ENCODE results near the gene PRICKLE1.

Gene PRICKLE1

DNA sequence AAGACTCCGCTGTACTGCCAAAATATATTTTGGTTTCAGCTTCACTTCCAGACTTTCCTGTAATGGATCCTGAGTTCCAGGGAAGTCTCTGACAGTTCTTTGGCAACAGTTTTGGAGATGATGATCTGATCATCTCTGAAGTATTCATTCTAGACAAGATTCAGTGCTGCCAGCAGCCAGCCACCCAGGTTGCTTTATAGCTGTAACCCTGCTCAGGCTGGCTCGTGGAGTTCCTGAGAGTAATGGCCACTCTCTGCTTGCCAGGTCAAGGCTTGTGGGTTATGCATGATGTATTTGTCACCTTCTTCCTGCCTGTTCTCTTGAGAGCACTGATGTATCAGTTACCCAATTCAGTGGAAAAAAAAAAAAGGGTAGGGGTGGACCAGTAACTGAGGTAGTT, 139.3 kb downstream of the PRICKLE1 start:
- no peak for DNase-seq (ENCODE audit: low read depth in 2 of 2)

DNA sequence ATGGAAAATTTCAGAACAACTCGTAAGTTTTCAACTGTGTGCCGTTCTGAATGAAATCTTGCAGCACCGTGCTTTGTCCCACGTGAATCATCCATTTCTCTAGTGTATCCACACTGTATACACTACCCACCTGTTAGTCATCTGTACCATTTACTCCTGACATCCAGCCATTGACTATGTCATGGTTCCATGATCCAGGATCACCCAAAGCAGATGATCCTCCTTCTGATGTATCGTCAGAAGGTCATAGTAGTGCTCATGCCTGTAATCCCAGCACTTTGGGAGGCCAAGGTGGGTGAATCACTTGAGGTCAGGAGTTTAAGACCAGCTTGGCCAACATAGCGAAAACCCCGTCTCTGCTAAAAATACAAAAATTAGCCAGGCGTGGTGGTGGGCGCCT, 140.7 kb downstream of the PRICKLE1 start:
- DNase-seq (ENCODE audit: low read depth in 2 of 2), result no peak

DNA sequence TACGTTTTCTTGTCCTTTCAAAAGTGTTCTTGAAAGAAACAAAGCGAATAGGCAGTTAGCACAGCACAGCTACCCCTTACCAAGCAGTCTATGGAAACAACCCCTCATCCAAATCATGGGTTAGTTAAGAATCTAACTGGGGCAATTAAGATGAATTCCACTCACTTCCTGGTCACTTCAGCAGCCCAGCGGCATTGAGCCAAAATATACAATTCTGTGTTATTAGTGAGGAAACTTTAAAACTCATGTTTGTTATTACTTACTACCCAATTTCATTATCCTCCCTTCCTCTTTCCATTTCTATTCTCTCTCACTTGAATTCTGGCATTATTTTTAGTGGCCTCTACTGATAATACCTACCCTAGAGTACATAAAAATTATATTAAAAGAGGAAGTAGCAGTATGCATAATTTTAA, 142.2 kb downstream of the PRICKLE1 start:
- no peak for DNase-seq (ENCODE audit: low read depth in 2 of 2)

DNA sequence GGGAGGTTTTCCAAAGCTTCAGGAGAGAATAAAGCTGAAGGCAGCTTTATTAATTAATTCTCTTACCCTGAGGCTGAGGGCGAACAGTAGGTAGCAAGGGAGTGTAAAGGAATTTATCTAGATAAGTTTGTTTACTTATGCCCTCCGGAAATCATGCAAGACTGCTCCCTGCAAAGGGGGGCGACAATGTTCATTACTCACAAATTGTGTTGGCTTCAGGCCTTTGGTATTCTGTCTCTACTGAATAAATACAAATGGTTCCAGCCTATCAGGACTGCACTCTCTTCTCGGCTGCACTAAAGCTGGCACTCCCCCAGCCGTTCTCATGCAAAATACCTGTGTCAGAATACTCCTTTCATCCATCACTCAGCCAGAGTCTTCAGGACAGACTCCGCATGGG, 142.8 kb downstream of the PRICKLE1 start:
- DNase-seq (ENCODE audit: low read depth in 2 of 2), result no peak

DNA sequence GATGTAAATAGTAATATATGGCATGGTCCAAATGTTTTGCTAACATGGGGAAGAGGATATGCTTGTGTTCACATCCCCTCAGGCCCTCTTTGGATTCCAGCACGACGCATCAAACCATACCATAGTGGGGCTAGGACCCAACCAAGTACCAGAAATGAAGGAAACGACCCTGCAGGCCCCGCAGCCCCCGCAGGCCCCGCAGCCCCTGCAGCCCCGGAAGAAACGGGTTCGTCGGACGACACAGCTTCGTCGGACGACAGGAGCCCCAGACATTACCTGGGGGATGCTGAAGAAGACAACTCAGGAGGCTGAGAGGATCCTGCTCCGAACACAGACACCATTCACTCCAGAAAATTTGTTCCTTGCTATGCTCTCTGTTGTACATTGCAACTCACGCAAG, 143.7 kb downstream of the PRICKLE1 start:
- DNase-seq (ENCODE audit: low read depth in 2 of 2), result no peak

DNA sequence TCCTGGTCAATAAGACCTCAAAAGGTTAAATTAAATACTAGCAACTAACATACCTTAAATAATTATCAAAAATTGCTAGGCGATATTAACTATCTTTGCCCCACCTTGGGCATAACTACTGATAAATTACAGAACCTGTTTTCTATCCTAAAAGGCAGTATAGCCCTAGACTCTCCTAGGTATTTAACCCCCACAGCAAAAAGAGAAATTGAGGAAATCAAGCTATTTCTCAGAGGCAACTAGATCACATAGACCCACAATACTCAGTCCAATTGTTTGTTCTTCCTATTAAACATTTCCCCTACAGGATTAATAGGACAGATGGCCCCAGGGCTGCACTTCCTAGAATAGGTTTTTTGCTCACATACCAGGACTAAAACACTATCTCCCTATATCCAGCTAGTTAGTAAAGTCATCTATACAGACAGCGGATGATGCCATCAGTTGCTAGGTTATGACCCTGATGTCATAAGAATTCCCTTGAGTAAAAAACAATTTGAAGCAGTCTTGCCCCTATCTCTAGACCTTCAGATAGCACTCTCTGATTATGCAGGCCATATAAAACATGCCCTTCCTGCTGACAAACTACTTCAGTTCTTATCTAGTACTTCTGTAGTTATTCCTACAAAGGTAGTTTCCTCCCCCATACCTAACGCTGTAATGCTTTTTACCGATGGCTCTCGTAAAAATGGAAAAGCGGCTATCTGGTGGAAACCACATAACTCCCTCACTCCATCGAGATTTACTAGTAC, 145.2 kb downstream of the PRICKLE1 start:
- no peak for DNase-seq (ENCODE audit: low read depth in 2 of 2)

DNA sequence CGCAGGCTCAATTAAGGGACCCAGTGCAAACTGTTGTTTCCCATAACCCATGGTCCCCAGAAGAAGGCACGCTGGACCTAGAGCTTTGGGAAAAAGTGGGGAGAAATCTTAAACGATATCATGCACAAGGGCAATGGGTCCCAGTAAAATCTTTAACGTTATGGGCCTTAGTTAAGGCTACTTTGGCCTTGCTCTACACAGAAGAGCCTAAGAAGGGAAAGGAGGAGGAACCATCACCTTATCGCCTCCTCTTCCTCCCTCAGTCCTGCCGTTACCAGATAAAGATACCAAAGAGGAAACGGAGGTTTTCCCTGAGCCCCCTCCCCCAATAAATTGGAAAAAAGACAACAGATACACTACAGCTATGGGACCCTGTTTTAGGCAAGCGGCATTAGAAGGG, 146.7 kb downstream of the PRICKLE1 start:
- DNase-seq (ENCODE audit: low read depth in 2 of 2), result no peak

DNA sequence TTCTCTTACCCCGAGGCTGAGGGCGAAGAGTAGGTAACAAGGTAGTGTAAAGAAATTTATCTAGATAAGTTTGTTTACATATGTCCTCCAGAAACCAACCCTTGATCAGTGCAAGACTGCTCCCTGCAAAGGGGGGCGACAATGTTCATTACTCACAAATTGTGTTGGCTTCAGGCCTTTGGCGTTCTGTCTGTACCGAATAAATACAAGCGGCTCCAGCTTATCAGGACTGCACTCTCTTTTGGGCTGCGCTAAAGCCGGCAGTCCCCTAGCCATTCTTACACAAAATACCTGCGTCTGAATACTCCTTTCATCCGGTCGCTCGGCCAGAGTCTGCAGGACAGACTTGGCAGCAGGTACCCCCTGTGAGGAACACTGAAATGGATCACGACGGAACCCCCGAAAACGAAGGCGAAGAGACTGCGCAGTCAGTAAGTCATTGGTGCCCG, 147.2 kb downstream of the PRICKLE1 start:
- DNase-seq (ENCODE audit: low read depth in 2 of 2), result no peak

DNA sequence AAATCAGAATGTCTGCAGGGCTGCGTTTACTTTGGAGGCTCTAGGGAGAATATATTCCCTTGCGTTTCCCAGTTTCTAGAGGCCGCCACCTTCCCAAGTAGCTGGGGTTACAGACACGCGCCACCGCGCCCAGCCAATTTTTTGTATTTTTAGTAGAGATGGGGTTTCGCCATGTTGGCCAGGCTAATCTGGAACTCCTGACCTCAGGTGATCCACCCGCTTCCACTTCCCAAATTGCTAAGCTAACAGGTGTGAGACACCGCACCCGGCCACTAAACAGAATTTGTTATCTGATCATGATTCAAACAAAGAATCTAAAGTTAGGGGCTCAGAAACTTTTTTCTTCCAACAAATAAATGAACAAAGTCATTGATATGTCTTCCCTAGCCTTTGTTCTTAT, 148.9 kb downstream of the PRICKLE1 start:
- DNase-seq (ENCODE audit: low read depth in 2 of 2), result no peak

DNA sequence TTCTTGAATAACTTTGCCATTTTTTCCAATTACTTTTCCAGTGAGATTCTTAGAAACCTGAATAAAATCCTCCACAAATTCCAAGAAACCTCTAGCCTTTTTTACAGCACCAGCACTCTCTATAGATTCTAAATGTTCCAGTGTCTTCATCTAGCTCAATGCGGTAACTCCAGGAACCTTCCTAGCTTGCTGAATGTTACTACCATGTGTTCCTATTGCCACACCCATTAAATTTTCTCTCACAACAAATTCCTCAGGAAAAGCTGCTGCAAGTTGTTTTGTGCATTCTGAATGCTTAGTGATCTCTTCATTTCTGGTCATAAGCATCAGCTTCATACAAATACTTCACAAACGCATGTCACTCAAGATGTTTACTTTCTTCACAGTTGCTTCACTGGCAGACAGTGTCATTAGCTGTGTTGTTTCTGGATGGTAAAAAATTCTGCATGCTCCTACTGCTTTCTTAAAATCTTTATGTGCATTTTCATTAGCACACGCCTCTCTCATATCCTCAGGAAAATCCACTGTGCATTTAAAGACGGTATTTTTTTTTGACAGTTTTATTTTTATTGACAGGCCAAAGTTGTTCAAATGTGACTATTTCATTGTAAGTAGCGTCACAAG, 156.9 kb downstream of the PRICKLE1 start:
- no peak for DNase-seq (ENCODE audit: low read depth in 2 of 2)

DNA sequence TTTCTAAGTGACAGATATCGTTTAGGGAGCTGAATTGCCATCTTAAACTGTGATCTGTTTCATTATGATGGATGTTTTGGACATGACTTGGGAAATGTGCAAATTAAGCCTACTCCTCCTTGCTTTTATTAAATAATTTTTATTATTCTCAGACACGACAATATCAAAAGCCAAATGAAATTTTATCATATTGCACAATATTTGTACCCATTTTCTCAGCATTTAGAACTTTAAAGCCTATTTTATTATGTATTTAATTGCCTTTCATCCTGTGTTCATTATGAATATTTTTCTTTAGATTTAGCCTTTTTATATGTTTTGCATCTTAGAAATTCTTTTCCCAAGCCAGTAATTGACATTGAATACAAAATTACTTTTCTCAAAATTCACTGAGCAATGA, 160.7 kb downstream of the PRICKLE1 start:
- DNase-seq (ENCODE audit: low read depth in 2 of 2), result no peak

DNA sequence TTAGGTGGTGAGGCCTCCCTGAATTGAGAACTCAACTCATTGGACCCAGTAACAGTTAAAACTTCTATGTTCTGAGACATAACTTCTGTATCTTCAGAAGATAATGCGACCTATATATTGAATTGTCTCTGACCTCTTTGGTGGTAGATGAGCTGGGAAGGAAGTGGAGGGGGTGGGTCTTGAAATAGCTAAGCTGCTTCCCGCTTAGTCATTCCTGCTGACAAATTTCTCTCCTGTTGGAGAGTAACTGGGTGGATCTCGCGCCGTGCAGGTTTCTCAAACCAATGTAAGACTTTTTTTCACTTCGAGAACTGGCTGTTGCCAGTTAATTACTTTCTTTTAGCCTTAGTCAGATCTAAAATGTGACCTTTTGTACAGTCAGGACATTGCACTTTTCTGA, 162.8 kb downstream of the PRICKLE1 start:
- DNase-seq (ENCODE audit: low read depth in 2 of 2), result no peak

DNA sequence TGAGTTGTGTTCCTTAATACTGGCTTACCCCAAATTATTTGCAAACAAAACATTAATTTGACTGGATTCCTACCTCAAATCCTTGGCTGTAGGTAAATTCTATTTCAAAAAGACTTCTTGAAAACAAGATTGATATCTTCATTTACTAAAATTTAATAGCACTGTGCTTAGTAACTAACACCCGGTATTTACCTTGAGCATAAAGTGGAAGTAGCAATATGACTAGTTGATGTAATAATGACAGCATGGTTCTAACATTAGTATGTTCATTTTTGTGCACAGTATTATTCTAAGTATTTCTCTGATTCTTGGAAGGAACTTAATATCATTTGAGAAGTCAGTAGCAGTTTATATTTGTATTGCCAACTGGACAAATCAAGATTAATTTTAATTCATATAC, 166.8 kb downstream of the PRICKLE1 start:
- DNase-seq (ENCODE audit: low read depth in 2 of 2), result no peak

DNA sequence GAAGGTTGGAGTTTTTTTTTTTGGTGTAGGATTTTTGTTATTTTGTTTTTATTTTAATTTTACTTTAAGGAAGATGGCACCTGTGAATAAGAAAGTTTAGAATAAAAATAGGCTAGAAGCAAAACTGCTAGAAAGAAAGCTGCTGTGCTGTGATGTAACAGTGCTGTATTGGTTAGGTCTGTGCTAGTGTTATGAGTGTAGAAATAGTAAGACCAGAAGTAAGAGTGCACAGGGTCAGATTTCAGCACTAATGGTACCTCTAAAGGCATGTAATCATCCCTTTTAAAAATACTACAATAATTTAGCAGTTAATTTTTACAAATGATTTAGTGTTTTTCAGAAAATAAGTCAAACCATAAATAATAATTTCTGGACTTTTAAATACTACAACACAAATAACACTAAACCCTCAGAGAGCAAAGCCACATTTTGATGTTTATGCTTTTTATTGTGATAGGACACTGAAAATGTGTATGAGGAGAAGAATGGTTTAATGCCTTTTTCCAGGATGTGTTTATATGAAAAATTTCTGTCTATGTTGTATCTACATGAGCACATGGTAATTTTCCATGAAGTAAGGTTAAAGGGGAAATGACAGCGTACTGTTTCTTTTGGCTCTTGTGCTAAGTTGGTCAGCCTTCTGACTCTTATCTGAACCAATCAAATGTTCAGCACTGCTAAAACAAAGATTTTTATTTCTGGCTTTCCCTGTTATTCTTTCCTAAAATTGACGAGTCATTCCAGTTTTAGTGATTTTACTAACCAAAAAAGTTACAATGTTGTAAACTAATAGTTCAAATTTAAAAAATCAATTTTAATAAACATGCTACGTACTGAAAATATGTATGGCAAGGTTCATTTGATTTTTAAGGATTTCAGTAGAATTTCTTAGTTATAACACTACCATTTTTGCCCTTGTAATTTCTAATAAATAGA, 167.4 kb downstream of the PRICKLE1 start:
- DNase-seq (ENCODE audit: low read depth in 2 of 2), result no peak

DNA sequence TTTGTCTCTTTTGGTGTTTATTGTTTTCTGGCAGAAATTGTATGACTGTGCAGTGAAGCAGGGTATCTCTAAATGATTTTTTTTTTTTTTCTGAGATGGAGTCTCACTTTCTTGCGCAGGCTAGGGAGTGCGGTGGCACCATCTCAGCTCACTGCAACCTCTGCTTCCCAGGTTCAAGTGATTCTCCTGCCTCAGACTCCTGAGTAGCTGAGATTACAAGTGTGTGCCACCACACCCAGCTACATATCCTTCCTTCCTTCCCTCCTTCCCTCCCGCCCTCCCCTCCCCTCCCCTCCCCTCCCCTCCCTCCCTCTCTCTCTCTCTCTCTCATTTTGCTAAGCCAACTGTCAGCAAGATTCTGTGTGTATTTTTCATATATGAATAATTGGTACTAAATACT, 169.2 kb downstream of the PRICKLE1 start:
- DNase-seq (ENCODE audit: low read depth in 2 of 2), result no peak

DNA sequence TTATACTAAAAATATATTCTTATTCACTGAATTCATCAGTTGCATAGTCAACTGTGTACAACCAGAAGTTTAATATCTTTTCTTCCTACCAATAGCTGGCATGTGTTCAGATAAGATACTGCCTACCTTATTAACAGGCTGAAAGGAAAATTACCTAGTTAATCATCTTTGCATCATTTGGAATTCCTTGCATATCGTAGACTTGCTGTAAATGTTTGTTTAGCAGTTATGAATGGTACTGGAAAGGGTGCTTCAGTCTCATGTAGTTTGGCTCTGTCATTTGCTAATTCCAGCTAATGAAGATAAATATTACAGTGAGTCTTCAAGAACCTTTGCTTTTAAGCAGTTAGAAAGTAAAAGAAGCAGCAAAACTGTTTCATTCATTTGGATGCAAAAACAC, 179.2 kb downstream of the PRICKLE1 start:
- DNase-seq (ENCODE audit: low read depth in 2 of 2), result no peak

DNA sequence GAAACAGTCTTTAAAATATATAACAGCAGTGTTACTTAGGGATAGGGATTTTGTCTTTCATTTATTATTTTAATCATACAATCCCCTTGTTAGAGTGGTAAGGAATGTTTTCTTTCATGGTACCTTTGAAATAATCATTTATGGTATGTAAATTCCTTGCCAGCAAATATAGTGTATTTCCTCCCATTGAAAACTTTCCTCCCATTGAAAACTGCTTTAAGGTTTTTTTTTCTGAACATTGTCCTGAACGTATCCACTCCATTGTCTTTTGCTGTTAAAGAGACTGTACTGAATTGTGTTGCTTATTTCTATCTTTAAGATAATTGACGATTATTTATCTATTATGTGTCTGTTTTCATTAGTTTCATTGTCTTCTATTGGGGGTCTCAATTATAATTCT, 180.1 kb downstream of the PRICKLE1 start:
- DNase-seq (ENCODE audit: low read depth in 2 of 2), result no peak

DNA sequence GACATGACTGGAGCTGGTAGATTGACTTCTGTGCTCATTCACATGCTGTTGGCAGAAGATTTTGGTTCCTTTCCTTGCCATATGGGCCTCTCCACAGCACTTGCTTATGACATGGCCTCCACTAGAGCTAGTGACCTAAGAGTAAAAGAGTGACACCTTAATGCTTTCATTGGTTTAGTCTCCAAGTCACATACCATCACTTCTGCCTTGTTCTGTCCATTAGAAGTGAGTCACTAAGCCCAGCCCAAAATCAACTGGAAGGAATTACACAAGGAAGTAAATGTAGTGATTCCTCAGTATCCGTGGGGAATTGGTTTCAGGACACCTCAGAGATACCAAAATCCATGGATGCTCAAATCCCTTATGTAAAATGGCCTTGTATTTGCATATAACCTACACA, 182.2 kb downstream of the PRICKLE1 start:
- no peak for DNase-seq (ENCODE audit: low read depth in 2 of 2)
